Stimulated activated CD4-positive, alpha-beta T cell treated with anti-CD3 and anti-CD28 coated beads, Interleukin-4, amount 100 ng/mL, for 4 hours (primary cell): ENCODE measurements around the gene KRT78.

Experiments
- DNase-seq, 2 experiments: peaks; one replicate each; pipeline ENCODE4 v3.0.0-alpha.2; 2020

KRT78 gene

DNA sequence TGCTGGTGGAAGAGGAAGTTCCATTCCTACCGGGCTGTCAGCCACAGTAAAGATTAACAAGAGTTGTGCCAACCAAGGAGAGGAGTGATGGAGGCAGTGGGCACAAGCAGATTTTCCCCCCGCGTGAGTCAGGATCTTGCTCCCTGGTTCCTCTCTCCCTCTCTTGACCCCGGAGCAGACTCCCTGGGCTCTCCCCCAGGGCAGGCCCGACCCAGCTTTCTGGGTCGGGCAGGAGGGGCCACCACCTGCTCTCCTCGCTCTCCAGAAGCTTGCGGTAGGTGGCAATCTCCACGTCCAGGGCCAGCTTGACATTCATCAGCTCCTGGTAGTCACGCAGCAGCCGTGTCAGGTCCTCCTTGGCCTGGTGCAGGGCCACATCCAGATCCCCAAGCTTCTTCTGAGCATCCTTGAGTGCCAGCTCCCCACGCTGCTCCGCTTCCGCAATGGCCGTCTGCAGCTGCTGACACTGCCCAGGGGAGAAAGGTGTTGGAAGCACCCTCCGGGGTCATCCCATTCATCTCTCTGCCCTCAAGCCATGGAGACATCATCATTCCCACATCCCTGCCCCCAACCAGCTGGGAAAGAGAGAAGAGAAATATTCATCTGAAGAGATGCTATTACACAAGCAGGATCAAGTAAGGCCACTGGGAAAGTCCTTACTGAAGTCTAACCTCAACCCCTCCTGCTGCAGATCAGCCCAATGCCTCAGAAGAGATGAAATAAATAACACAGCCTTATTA is 25.9 kb downstream of the KRT78 start:
- DNase-seq = no peak

DNA sequence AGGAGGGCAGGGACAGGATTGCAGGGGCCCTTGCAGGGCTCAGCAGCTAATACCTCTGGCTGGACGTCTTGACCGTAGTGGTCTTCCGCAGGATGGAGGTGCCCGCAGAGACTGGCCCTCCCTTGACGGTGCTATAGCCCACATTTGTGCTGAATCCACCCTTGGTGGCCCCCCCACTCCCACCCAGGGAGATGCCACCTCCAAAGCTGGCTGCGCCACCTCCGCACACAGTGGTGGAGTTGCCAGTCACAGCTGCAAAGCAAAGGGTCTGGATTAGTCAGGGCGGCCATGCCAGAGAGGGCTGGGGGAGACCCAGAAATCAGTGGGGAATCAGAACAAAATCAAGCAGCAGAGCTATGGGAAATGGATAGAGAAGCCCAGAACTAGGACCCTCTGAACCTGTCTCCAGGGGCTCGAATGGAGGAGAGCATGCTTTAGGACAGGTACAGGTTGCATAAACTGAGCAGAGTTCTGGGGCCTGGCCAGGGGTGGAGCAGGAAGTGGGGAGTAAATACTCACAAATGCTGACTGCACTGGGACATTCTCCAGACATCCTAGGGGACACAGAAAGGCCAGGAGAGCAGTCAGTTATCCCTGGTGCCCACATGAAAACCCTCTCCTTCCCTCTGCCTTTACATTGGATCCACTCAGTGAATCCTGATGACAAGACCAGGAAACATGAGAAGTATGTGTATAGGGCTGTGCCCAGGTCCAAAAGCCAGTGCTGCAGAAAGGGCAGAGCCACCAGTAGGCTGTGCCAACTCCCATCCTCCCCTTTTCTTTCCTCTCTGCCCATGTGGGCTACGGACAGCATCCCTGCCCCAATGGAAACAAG is 26.8 kb downstream of the KRT78 start:
- no peak for DNase-seq

DNA sequence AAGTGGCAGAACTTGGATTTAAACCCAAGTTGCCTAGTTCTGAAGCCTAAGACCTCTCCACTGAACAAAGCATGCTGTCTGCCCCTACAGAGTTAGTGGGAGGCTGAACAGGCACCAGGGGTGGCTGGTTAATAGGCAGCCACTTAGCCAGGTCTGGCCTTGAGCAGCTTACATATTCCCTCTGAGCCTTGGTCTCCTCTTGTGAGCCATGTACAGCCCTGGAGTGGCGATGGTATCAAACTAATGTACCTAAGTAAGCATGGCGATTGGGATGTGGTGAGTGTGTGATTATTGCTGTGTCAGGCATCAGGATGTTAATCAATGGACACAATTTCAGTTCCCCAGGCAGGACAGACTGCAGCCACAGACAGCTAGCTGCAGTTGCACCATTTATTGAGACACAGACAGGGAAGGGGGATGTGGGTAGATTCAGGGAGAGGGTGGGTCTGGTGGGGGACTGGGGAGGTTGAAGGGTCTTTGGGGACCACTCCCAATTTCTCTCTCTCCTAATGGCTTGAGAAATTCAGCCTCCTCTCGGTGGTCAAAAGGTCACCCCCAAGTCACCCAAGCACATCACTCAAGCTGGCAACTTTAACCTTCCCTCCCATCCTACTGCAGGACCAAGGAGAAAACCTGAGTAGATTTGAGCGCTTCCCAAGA is 27.6 kb downstream of the KRT78 start:
- DNase-seq = no peak

DNA sequence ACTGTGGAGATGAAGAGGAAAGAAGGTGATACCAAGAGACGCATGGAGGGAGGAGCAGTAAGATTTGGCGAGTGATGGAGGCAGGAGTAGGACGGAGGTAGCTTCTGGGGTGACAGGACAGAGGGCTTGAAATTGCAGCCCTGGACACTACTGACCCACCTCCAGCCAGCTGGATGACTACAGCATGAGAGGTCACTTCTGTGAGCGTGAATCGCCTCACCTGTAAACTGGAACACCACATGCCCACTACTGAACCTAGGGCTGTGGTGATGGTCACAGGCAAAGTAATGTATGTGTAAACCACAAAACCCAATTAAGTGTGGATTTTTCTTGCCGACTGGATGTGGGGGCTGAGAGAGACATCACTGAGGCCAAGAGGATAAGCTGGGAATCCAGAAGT is 28.3 kb downstream of the KRT78 start:
- DNase-seq = no peak

DNA sequence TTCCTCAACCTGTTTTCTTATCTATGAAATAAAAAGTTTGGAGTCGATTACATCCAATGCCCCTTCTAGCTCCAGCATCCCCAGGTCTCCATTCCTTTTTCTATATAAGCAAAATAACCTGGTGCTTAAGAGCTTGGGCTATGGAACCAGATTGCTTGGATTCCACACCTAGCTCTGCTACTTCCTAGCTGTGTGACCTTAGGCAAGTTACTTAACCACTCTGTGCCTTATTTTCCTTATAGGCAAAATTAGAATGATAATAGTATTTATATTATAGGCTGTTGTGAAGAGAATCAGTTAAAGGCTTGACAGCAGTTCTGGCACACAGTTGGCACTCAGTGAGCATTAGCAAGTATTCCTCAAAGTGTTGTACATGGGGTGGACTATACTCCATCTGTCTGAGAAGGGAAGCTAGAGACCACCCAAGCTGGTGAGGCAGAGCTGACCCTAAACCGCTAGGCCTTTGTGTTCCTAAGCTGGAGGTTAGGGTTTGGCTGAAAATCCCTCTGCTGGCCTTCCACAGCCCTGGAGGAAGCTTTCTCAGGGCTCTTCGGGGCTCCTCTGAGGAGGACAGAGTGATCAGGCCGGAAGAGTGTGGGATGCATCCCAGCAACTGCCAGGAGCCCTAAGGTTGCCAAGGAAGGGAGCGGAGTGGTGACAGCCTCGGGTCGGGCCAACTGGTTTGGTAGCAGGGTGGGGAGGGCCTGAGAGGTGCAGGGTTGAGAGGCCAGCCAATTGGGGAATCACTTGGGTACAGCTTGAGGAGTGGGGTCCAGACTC is 28.9 kb downstream of the KRT78 start:
- DNase-seq = no peak

DNA sequence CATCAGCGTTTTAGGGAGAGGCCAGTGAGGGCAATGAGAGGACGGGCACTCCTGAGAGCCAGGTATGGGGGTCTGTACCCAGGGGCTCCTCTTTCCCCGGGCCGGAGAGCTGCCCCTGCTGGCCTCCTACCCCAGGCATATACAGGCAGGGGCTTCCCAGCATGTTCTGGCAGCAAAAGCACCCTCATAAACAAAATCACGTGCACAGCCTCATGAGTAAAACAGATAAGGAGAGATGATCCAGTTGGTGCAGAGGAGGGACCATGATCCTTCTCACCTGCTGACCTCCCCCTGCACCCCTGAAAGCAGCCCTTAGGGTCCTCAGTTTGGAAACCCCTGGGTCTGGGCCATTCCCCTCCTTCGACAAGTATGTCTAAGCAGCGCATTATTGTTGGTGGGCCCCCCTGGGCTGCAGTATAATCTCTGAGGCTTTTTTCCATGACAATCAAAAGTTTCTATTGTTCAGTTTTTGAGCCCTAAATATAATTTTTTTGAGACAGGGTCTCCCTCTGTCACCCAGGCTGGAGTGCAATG is 29.8 kb downstream of the KRT78 start:
- no peak for DNase-seq

DNA sequence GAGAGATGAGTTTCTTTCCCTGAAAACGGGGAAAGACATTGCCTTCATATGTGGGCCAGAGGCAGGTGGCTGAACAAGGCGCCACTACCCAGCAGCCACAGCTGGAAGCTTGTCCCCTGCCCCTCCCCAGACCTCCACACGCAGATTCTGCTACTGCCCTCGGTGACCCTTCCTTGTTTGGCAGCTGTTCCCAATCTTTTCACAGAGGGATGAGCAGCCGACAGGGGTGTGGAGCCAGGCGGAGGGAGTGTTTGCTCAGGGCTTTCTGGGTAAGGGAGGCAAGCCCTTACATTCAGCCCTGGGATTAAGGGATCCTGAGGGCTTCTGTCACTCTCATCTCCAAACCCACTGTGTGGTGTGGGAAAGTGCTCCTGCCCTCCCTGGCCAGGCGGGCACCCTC is 30.4 kb downstream of the KRT78 start:
- no peak for DNase-seq

DNA sequence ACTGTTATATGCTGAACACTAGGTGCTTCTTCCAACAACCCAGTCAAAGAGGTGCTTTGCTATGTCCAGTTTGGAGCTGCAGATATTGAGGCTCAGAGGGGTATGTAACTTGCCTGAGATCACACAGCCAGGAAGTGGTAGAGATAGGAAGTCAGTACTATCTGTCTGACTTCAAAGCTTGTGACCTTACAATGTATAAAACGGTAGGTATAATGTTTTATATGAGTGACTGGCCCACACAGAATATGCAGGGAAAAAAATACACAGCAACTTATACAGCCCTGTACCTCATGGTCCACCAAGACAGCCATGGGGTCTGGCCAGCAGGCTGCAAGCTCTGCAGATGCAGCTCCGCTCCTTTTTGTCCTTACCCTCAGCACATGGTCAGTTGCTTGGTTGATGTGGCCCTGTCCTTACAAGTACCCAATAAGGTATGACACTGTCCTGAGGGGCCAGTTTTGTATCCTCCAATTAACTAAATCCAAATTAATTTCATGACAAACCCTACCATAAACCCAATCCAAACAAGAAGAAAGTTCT is 31.0 kb downstream of the KRT78 start:
- DNase-seq = no peak

DNA sequence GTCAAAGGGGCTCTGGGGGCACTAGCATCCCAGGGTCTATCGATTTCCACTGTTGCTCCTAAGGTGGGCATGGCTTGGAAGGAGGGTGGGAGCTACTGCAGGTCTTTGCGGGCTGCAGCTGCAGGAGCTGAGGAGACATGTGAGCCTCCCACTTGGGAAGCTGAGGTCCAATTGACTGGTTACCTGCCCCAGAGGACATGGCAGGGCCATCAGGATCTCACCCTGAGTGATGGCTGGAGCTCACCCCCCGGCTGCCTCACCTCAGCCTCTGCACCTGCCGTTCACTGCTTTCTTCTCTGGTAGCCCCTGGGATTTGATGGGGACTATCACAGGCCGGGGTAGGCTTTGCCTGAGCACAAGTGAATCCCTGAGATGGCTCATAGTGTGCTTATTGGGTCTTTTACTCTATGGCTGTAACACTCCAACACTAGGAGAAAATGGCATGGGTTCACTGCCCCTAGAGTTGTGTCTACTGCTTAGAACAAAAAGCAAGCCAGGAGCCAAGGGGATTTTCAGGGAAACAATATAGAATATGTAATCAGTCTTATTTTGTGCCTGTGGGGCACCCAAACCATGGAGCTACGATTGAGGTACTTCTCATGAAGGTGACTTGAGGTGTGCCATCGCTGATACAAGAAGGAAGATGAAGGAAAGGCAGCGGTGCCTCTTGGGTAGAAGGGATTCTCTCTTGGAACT is 31.6 kb downstream of the KRT78 start:
- DNase-seq = no peak

DNA sequence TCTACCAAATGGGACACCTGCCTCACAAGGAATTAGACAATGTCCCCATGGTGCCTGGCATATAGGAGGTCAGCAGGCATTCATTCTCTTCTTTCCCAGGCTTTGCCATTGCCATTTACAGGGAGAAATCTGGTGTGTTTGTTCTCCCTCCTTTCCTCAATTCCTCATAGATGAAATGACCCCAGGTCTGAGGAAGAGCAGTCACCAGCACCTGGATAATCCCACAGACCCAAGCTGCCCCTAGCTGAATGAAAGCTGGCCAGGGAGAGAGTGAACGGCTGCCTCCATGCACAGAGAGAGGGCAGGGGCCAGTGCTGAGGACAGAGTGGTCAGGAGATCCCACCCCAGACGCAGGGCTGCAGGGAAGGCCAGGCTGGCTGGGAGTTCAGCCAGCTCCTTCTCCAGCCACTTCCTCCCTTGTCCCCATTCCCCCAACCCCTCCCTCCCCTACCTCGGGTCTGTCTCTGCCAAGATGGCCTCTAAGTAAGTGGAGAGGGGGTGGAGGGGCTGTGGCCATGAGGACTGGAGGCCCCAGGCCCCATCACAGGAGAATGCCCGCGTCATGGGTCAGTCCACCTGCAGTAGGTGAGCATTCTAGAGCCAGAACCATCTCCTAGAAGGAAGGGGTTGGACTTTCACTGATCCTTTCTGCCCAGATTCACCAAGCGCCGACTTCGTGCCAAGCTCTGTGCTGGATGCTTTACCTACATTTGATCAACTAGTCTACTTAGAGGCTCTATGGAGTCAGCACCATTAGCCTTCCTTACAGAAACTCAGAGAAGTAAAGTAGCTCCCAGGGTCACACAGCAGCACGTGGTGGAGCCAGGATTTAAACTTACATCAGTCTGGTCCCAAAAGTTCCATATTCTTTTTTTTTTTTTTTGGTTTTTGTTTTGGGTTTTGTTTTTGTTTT is 32.9 kb downstream of the KRT78 start:
- no peak for DNase-seq

DNA sequence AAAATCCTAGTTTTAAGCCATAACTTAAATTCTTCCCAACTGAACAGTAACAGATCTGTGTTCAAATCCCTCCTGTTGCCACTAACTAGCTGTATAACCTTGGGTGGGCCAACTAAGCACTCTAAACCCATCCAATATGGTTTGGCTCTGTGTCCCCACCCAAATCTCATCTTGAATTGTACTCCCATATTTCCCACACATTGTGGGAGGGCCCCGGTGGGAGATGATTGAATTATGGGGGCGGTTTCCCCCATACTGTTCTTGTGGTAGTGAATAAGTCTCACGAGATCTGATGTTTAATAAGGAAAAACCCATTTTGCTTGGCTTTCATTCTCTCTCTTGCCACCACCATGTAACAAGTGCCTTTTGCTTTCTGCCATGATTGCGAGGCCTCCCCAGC is 33.6 kb downstream of the KRT78 start:
- DNase-seq = no peak

DNA sequence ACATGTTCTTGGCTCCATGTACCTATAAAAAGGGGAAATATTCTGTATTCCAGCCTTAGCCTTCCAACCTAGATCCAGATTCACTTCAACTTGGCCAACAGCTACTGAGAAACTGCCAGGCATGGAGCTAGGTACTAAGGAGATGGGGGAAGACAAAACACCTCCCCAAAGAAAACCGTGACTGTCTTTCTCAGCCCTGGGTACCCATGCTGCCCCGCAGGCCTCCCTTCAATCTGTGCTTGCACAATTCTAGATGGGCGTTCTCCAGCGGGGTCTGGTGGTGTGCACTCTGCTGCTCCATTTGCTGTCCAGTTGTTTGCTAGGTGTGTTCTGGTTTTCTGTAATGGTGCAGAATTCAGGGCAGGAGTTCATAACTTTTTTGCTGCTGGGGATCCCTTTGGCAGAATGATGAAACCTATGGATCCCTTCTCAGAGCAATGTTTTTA is 34.1 kb downstream of the KRT78 start:
- DNase-seq = no peak

DNA sequence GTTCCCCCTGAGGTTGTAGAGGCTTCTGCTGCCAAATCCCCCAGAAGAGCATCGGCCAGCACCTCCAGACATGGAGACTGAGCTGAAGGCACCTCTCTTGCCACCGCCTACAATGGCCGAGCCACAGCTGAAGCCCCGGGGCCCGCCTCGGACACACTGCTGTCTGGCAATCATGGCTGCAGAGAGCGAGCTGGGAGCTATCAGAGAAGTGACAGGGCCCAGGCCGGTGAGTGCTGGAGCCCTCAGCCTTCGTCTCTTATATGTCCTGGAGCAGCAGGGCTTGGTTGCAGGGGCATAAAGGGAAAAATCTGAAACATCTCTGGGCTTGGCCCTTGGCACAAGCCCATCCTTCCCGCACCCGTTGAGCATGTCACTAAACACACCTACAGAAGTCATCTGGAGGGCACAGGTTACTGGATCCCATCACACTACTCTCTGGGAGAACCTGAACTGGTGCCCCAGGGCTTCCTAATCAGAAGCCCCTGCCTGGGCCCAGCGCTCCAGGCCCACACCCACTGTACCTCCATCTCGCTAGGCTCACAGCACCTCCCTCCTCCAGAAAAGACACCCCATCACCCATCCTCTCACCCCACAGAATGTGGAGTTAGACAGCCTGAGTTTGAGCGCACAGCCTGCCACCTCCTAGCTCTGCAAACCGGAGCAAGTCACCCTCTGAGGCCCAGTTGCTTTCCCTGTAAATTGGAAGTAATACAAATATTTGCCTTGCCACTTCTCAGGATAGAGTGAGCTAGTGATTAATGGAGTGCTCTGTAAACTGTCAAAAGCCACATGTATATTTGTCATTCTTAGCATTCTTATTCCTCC is 34.7 kb downstream of the KRT78 start, which contains the start of gene KRT4:
TSS of gene KRT4 (minus strand) at position 232 of the 825 bp plus-strand sequence. CDS start at position 174, 58 bp downstream.
- no peak for DNase-seq

DNA sequence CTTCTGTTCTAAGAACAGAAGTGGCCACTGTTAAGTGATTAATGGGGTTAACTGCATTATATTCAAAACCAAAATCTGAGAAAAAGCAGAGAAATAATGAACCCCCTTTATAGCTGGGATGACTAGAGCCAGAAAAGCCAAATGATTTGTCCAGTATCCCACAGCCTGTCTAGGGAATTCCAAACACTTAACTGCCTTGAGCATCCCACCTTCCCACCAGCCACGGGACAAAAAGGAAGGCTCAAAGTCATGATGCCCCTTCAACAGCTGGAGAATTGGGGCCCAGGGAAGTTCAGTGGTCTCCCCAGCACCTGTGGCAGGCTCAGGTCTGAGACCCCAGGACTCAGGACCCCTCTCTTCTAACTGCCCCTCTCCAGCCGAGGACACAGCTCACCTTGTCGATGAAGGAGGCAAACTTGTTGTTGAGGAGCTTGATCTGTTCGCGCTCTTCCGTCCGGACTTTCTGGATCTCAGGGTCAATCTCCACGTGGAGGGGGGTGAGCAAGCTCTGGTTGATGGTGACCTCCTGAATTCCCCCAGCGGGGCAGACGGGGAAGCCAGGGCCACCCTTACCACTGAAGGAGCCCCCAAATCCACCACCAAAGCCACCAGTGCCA is 35.5 kb downstream of the KRT78 start:
- no peak for DNase-seq

DNA sequence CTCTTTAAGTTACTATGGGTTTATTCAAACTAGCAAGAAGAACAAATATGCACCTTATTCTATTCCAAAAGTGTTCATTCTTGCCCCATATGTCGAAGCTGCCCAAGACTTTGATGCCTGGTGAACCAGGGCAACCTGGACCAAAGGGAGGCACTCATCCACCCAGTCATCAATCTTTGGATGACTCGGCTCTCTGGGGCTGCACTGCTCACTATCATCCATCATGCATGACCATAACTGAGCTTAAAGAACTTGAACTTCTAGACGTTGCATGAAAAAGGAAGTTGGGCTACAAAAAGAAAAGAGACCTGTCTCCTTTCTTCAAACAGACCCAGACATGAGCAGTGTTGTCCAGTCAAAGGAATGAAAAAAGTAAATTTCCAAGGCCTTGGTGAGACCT is 36.0 kb downstream of the KRT78 start:
- DNase-seq = no peak

DNA sequence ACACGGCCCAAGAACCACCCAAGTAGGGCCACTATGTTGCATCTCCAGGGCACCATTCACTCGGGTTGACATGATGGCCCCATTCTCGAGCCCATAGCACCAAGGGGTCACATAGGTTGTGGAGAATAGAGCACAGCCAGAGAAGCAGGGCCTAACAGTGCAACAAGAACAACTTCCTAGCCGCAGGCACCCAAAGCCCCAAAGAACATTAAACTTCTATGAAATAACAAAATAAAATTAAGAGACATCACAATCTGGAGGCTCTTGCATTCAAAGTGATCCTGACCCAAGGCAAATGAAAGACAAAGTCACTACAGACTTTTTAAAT is 36.8 kb downstream of the KRT78 start:
- DNase-seq = no peak

DNA sequence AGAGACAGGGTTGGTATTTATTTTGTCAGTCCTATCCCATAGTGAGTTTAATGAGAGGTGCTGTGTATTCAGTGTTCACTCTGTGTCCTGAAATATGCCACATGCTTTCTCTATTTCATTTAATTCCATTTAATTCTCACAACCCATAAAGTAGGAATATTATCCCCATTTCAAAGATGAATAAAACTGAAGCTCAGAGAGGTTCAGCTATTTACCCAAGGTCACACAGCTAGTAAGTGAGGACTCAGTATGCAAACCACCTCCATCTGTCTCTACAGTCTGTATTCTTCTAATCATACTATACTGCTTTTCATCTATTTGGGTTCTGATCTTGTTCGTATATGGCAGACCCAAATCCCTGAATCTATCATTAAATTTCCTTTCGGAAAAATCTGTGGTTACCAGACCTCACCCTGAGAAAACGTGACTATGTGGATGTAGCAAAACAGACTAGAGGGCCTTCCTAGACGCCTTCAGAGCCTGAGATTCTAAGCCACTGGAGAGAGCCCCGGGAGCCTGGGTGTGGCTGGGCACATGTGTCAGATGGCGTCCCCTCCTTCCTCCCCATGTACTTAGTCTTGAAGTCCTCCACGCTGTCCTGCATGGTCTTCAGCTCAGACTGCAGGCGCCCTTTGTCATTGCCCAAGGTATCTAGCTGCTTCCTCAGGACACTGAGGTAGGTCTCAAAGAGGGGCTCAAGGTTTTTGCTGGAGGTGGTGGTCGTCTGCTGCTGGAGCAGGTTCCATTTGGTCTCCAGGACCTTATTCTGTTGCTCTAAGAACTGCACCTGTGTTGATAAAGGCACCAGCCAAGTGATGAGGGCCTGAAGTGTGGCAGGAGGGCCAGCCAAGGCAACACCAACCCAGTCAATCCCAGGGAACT is 37.4 kb downstream of the KRT78 start:
- no peak for DNase-seq

DNA sequence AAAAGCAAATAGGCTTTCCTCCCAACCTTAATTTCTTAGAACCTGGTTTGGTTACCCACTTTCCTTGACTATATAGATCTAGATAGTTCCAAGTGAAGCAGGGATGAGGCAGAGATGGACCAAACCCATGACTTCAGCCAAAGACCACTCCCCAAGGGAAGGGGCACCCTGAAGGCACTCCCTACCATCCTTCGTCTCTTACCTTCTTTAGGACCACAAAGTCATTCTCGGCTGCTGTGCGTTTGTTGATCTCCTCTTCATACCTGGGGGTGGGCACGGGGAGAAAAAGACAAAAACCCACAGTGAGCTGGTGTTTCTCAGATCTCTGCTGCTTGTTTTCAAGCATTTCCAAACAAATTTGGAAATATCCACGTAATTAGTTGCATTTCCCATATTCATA is 38.2 kb downstream of the KRT78 start:
- no peak for DNase-seq
